Measurements from ENCODE around the gene PPAN.

Gene PPAN

GRCh38 chr19:10146142-10146541 is 40.0 kb downstream of the PPAN start:
- POLR2A ChIA-PET, result no interaction called here
- CTCF ChIA-PET, result no interaction called here
- no peak for DNase-seq (ENCODE audit: extremely low spot score)
- no peak for TF ChIP-seq CTCF (IDR thresholded peaks at IDR 0.05; ENCODE audit: control extremely low read depth, extremely low read depth, low read depth, missing control alignments)

GRCh38 chr19:10149427-10149826 is 43.3 kb downstream of the PPAN start:
- no peak for TF ChIP-seq CTCF (IDR thresholded peaks at IDR 0.05; ENCODE audit: control extremely low read depth, extremely low read depth, low read depth, missing control alignments)
- POLR2A ChIA-PET, result no interaction called here
- DNase-seq (ENCODE audit: extremely low spot score), result no peak
- CTCF ChIA-PET, result no interaction called here

DNA sequence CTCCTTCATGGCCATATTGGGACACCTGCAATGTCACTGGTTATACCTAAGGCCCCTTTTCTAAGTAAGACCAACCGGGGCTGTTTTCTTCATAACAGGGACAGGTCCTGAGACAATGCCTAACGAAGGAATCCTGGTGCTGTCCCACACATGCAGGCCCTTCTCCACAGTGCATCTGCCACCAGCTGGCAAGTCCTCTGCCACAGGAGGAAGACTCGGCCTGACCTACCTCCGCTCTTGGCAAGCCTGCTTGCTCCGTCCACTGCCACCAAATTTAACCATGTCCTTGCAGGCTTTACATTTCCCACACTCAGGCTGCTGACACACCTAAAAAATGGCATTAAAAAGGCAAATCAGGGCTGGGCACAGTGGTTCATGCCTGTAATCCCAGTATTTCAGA is 45.4 kb downstream of the PPAN start:
- POLR2A ChIA-PET, result no interaction called here
- no peak for DNase-seq (ENCODE audit: extremely low spot score)
- CTCF ChIA-PET, result no interaction called here
- no peak for TF ChIP-seq CTCF (IDR thresholded peaks at IDR 0.05; ENCODE audit: control extremely low read depth, extremely low read depth, low read depth, missing control alignments)

GRCh38 chr19:10152100-10152499 is 45.9 kb downstream of the PPAN start:
- no peak for TF ChIP-seq CTCF (IDR thresholded peaks at IDR 0.05; ENCODE audit: control extremely low read depth, extremely low read depth, low read depth, missing control alignments)
- DNase-seq (ENCODE audit: extremely low spot score), result no peak
- CTCF ChIA-PET, result no interaction called here
- POLR2A ChIA-PET, result interaction anchor here (0.7 kb wide), 1 partner anchor 749 kb away, joined by 3 read pairs; no protein-coding TSS in a partner anchor

GRCh38 chr19:10155839-10156238 is 49.7 kb downstream of the PPAN start:
- POLR2A ChIA-PET, result interaction anchor here (0.5 kb wide), 1 partner anchor 232 kb away, joined by 4 read pairs; no protein-coding TSS in a partner anchor
- no peak for DNase-seq (ENCODE audit: extremely low spot score)
- CTCF ChIA-PET, result no interaction called here
- no peak for TF ChIP-seq CTCF (IDR thresholded peaks at IDR 0.05; ENCODE audit: control extremely low read depth, extremely low read depth, low read depth, missing control alignments)

GRCh38 chr19:10158071-10158470 is 51.9 kb downstream of the PPAN start:
- POLR2A ChIA-PET, result no interaction called here
- DNase-seq (ENCODE audit: extremely low spot score), result no peak
- no peak for TF ChIP-seq CTCF (IDR thresholded peaks at IDR 0.05; ENCODE audit: control extremely low read depth, extremely low read depth, low read depth, missing control alignments)
- CTCF ChIA-PET, result interaction anchor here (0.7 to 1.5 kb wide), 3 partner anchors 10 to 92 kb away, joined by 3 to 4 read pairs (median 3); no protein-coding TSS in a partner anchor

DNA sequence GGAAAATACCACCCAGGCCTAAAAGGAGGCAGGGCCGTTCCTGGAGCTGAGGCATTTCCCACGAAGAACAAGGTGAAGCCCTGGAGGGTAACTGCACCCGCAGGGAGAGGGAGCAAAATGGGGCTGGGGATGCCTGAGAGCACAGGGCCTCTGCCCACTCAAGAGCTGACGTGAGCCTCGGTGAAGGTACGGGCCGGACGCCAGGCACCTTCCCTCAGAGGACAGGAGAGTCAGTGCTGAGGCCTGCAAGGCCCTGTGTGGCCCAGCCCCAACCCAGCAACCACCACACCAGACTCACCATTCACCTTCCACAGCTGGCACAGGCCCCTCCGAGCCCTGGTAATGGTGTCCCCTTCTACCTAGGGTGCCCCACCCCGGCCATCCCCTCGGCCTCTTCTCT is 52.3 kb downstream of the PPAN start:
- ChIA-PET CTCF (interaction anchor here (1.3 to 1.5 kb wide), 2 partner anchors 9 to 16 kb away, joined by 3 to 4 read pairs; no protein-coding TSS in a partner anchor), POLR2A (no interaction called here)
- TF ChIP-seq CTCF (IDR thresholded peaks at IDR 0.05; ENCODE audit: control extremely low read depth, extremely low read depth, low read depth, missing control alignments), result no peak
- no peak for DNase-seq (ENCODE audit: extremely low spot score)

Measured in GM10248 (cell line).